ENCODE measurements around the gene ATP13A3. TPM values are rescaled to one million over a fixed set of nuclear protein-coding genes. Genes with fewer than 3 reads are reported as not detected.

The ATP13A3 gene
- total and polyA plus RNA-seq, 9 of the 15 experiments (the other 6 are each of a cell fraction or from before 2014, with no cell fraction given) = 16.6 to 135 (median 86.6) TPM

DNA sequence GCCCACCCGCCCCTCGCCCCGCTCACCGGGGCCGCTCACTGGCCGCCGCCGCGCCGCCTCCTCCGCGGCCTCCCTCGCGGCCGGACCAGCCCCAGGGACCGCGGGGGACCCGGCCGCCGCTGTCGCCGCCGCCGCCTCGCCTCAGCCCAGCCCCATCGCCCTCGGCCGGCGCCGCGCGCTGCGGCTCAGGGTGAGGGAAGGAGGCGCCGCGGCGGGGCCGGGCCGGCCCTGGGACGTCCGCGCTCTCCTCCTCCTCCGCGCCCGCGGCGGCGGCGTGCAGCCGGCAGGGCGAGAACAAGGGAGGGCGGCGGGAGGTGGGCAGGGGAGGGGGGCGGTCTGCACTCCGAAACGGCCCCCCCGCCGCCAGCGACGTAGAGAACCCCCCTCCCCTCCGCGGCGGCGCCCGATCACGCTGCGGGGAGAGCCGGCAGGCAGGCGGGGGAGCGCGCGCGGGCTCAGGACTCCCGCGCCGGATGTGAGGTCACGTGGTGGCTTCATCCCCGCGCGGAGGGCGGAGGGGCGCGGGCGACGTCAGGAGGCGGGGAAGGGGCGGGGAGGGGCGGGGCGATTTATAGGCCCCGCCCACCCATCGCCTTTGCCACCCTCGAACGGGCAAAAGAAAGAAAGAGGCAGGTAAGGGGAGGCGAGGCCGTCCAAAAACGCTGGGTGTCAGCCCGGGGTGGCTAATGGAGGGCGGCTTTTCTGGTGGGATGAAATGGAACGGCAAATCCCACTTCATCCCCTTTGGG is at the start of gene ATP13A3 (continued):
- TF ChIP-seq, protein P1, sequence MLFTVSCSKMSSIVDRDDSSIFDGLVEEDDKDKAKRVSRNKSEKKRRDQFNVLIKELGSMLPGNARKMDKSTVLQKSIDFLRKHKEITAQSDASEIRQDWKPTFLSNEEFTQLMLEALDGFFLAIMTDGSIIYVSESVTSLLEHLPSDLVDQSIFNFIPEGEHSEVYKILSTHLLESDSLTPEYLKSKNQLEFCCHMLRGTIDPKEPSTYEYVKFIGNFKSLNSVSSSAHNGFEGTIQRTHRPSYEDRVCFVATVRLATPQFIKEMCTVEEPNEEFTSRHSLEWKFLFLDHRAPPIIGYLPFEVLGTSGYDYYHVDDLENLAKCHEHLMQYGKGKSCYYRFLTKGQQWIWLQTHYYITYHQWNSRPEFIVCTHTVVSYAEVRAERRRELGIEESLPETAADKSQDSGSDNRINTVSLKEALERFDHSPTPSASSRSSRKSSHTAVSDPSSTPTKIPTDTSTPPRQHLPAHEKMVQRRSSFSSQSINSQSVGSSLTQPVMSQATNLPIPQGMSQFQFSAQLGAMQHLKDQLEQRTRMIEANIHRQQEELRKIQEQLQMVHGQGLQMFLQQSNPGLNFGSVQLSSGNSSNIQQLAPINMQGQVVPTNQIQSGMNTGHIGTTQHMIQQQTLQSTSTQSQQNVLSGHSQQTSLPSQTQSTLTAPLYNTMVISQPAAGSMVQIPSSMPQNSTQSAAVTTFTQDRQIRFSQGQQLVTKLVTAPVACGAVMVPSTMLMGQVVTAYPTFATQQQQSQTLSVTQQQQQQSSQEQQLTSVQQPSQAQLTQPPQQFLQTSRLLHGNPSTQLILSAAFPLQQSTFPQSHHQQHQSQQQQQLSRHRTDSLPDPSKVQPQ (CRISPR knock-in tag; IDR thresholded peaks at IDR 0.05; ENCODE audit: borderline replicate concordance) = no peak
- TF ChIP-seq, protein P2, sequence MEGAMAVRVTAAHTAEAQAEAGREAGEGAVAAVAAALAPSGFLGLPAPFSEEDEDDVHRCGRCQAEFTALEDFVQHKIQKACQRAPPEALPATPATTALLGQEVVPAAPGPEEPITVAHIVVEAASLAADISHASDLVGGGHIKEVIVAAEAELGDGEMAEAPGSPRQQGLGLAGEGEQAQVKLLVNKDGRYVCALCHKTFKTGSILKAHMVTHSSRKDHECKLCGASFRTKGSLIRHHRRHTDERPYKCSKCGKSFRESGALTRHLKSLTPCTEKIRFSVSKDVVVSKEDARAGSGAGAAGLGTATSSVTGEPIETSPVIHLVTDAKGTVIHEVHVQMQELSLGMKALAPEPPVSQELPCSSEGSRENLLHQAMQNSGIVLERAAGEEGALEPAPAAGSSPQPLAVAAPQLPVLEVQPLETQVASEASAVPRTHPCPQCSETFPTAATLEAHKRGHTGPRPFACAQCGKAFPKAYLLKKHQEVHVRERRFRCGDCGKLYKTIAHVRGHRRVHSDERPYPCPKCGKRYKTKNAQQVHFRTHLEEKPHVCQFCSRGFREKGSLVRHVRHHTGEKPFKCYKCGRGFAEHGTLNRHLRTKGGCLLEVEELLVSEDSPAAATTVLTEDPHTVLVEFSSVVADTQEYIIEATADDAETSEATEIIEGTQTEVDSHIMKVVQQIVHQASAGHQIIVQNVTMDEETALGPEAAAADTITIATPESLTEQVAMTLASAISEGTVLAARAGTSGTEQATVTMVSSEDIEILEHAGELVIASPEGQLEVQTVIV (CRISPR knock-in tag; IDR thresholded peaks at IDR 0.05; ENCODE audit: borderline replicate concordance) = no peak
- TF ChIP-seq ADNP (tag; IDR thresholded peaks at IDR 0.05) (no peak), ETV6 (IDR thresholded peaks at IDR 0.05; ENCODE audit: borderline replicate concordance in 1 of 2, low read depth in 2 of 2, low read length in 1 of 2) (no peak), ETV6 (CRISPR knock-in tag; IDR thresholded peaks at IDR 0.05; ENCODE audit: borderline replicate concordance) (no peak), ZNF263 (CRISPR knock-in tag; IDR thresholded peaks at IDR 0.05; ENCODE audit: borderline replicate concordance) (0 out of 2 replicates have a peak, but pooled peaks have one; percentile 0), HDAC3 (IDR thresholded peaks at IDR 0.05; ENCODE audit: borderline replicate concordance, partially characterized antibody) (no peak), NELFE (IDR thresholded peaks at IDR 0.05; ENCODE audit: insufficient read depth, insufficient read length) (no peak), CBX2 (IDR thresholded peaks at IDR 0.05; ENCODE audit: insufficient read depth, low read length, poor library complexity, severe bottlenecking) (no peak), IRF2 (CRISPR knock-in tag; IDR thresholded peaks at IDR 0.05) (no peak), NFXL1 (CRISPR knock-in tag; IDR thresholded peaks at IDR 0.05) (no peak), NCOA6 (IDR thresholded peaks at IDR 0.05) (no peak), RBM17 (IDR thresholded peaks at IDR 0.05; ENCODE audit: borderline replicate concordance, low read depth, low read length) (no peak), SMAD2 (IDR thresholded peaks at IDR 0.05; ENCODE audit: low read depth, low read length) (no peak)
- TF ChIP-seq, protein P3, sequence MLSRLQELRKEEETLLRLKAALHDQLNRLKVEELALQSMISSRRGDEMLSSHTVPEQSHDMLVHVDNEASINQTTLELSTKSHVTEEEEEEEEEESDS (CRISPR knock-in tag; IDR thresholded peaks at IDR 0.05) = no peak
- TF ChIP-seq, protein P4, sequence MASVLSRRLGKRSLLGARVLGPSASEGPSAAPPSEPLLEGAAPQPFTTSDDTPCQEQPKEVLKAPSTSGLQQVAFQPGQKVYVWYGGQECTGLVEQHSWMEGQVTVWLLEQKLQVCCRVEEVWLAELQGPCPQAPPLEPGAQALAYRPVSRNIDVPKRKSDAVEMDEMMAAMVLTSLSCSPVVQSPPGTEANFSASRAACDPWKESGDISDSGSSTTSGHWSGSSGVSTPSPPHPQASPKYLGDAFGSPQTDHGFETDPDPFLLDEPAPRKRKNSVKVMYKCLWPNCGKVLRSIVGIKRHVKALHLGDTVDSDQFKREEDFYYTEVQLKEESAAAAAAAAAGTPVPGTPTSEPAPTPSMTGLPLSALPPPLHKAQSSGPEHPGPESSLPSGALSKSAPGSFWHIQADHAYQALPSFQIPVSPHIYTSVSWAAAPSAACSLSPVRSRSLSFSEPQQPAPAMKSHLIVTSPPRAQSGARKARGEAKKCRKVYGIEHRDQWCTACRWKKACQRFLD (CRISPR knock-in tag; IDR thresholded peaks at IDR 0.05) = peak; percentile 35; the same call in 1 of the 2 replicates
- TF ChIP-seq, protein P5, sequence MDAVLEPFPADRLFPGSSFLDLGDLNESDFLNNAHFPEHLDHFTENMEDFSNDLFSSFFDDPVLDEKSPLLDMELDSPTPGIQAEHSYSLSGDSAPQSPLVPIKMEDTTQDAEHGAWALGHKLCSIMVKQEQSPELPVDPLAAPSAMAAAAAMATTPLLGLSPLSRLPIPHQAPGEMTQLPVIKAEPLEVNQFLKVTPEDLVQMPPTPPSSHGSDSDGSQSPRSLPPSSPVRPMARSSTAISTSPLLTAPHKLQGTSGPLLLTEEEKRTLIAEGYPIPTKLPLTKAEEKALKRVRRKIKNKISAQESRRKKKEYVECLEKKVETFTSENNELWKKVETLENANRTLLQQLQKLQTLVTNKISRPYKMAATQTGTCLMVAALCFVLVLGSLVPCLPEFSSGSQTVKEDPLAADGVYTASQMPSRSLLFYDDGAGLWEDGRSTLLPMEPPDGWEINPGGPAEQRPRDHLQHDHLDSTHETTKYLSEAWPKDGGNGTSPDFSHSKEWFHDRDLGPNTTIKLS (IDR thresholded peaks at IDR 0.05; ENCODE audit: borderline replicate concordance, low read depth) = no peak
